ENCODE measurements around the gene TMEM11. TPM values are rescaled to one million over a fixed set of nuclear protein-coding genes. Genes with fewer than 3 reads are reported as not detected.

Gene TMEM11
- total RNA-seq, 1 experiment from 2014 or later, result 47.6 TPM

GRCh38 chr17:21243516-21244303, 29.7 kb upstream of the TMEM11 start:
- H3K9me3 ChIP-seq (ENCODE audit: low read depth, low read length, poor library complexity, severe bottlenecking), result no peaks in the 10 kb centered on the region
- no peak for TF ChIP-seq CTCF (conservative IDR thresholded peaks at IDR 0.05; ENCODE audit: low read depth, low read length)
- no peak for TF ChIP-seq EZH2 (IDR thresholded peaks at IDR 0.05; ENCODE audit: borderline replicate concordance, low read depth, low read length, poor library complexity, severe bottlenecking)
- H3K36me3 ChIP-seq (ENCODE audit: insufficient read depth, low read length, poor library complexity, severe bottlenecking), result no peaks in the 10 kb centered on the region
- no peaks in the 10 kb centered on the region for H3K4me1 ChIP-seq (ENCODE audit: insufficient read depth, low read length, poor library complexity, severe bottlenecking)
- BruUV-seq (replicated peaks), result no TSS peak
- no peak overlapping the region for H3K4me3 ChIP-seq (ENCODE audit: low read depth, low read length, poor library complexity, severe bottlenecking)
- ChIA-PET POLR2A (ENCODE audit: low non-redundant PET) (no interaction called here), CTCF (no interaction called here)
- H3K27me3 ChIP-seq (replicated peaks; ENCODE audit: insufficient read depth, low read depth, low read length, poor library complexity), result no peaks in the 10 kb centered on the region
- no peak for DNase-seq (ENCODE audit: low spot score)
- intact Hi-C loops (cut with micrococcal nuclease; ENCODE audit: unreplicated experiment), result no loop called here
- H3K27ac ChIP-seq (ENCODE audit: low read depth, low read length, poor library complexity, severe bottlenecking), result no peak overlapping the region

GRCh38 chr17:21242780-21243515, 29.0 kb upstream of the TMEM11 start:
- Histone ChIP-seq H3K27ac (ENCODE audit: low read depth, low read length, poor library complexity, severe bottlenecking) (no peak overlapping the region), H3K27me3 (replicated peaks; ENCODE audit: insufficient read depth, low read depth, low read length, poor library complexity) (no peaks in the 10 kb centered on the region), H3K4me1 (ENCODE audit: insufficient read depth, low read length, poor library complexity, severe bottlenecking) (no peaks in the 10 kb centered on the region), H3K36me3 (ENCODE audit: insufficient read depth, low read length, poor library complexity, severe bottlenecking) (no peaks in the 10 kb centered on the region), H3K4me3 (ENCODE audit: low read depth, low read length, poor library complexity, severe bottlenecking) (no peak overlapping the region), H3K9me3 (ENCODE audit: low read depth, low read length, poor library complexity, severe bottlenecking) (no peaks in the 10 kb centered on the region)
- no TSS peak for BruUV-seq (replicated peaks)
- TF ChIP-seq EZH2 (IDR thresholded peaks at IDR 0.05; ENCODE audit: borderline replicate concordance, low read depth, low read length, poor library complexity, severe bottlenecking) (no peak), CTCF (conservative IDR thresholded peaks at IDR 0.05; ENCODE audit: low read depth, low read length) (no peak)
- intact Hi-C loops (cut with micrococcal nuclease; ENCODE audit: unreplicated experiment), result no loop called here
- POLR2A ChIA-PET (ENCODE audit: low non-redundant PET), result no interaction called here
- CTCF ChIA-PET, result no interaction called here
- no peak for DNase-seq (ENCODE audit: low spot score)

- no TSS peak for BruUV-seq (replicated peaks)
- no peaks in the 10 kb centered on the region for H3K27me3 ChIP-seq (replicated peaks; ENCODE audit: insufficient read depth, low read depth, low read length, poor library complexity)
- no peak for TF ChIP-seq CTCF (conservative IDR thresholded peaks at IDR 0.05; ENCODE audit: low read depth, low read length)
- TF ChIP-seq EZH2 (IDR thresholded peaks at IDR 0.05; ENCODE audit: borderline replicate concordance, low read depth, low read length, poor library complexity, severe bottlenecking), result no peak
- H3K36me3 ChIP-seq (ENCODE audit: insufficient read depth, low read length, poor library complexity, severe bottlenecking), result no peaks in the 10 kb centered on the region
- intact Hi-C loops (cut with micrococcal nuclease; ENCODE audit: unreplicated experiment), result no loop called here
- POLR2A ChIA-PET (ENCODE audit: low non-redundant PET), result no interaction called here
- H3K4me3 ChIP-seq (ENCODE audit: low read depth, low read length, poor library complexity, severe bottlenecking), result no peak overlapping the region
- H3K9me3 ChIP-seq (ENCODE audit: low read depth, low read length, poor library complexity, severe bottlenecking), result no peaks in the 10 kb centered on the region
- CTCF ChIA-PET, result no interaction called here
- no peak overlapping the region for H3K27ac ChIP-seq (ENCODE audit: low read depth, low read length, poor library complexity, severe bottlenecking)
- DNase-seq (ENCODE audit: low spot score), result no peak
- H3K4me1 ChIP-seq (ENCODE audit: insufficient read depth, low read length, poor library complexity, severe bottlenecking), result no peaks in the 10 kb centered on the region
Measured at GRCh38 chr17:21242026-21242697, 28.2 kb upstream of the TMEM11 start.
